GM18868 (cell line): ENCODE measurements around the gene FXYD6.
A peak's percentile ranks its signal among the peaks of the same experiment; 100 is the strongest.
"Not testable (repeated sequence)": the region's sequence is repeated elsewhere in the genome, so short reads cannot be mapped to it uniquely, and the experiment has no call there.

Source experiments
- ATAC-seq: cut with Tn5 transposase; IDR thresholded peaks from one replicate; pipeline ENCODE4 v1.9.1; 2021; ENCODE audit warnings: mild to moderate bottlenecking, moderate library complexity; ENCODE audit not compliant: unreplicated experiment

FXYD6 gene

GRCh38 chr11:117876341-117877119, at the start of gene FXYD6:
Gene FXYD6, minus strand, starts transcription at chr11:117876658. Its CDS starts 33,882 bp downstream, at chr11:117842776.
- ATAC-seq, result no peak

GRCh38 chr11:117926166-117926565, 49.7 kb upstream of the FXYD6 start:
- ATAC-seq, result not testable (repeated sequence)

GRCh38 chr11:117925198-117925925, 48.9 kb upstream of the FXYD6 start:
- ATAC-seq, result no peak

GRCh38 chr11:117924631-117925170, 48.2 kb upstream of the FXYD6 start:
- ATAC-seq, result no peak

- no peak for ATAC-seq
Observed at GRCh38 chr11:117923773-117924172, 47.3 kb upstream of the FXYD6 start.

- ATAC-seq, result no peak
Observed at GRCh38 chr11:117923275-117923674, 46.8 kb upstream of the FXYD6 start.

GRCh38 chr11:117921893-117922292, 45.4 kb upstream of the FXYD6 start:
- no peak for ATAC-seq

- ATAC-seq, result no peak
Observed at GRCh38 chr11:117921456-117921855, 45.0 kb upstream of the FXYD6 start.

GRCh38 chr11:117919781-117920221, 43.3 kb upstream of the FXYD6 start:
- ATAC-seq, result peak; percentile 57

GRCh38 chr11:117919341-117919740, 42.9 kb upstream of the FXYD6 start:
- ATAC-seq, result peak; percentile 54

- no peak for ATAC-seq
Observed at GRCh38 chr11:117918366-117919255, 42.2 kb upstream of the FXYD6 start.

- ATAC-seq, result no peak
Observed at GRCh38 chr11:117917591-117918151, 41.2 kb upstream of the FXYD6 start.

GRCh38 chr11:117916956-117917355, 40.5 kb upstream of the FXYD6 start:
- no peak for ATAC-seq

- no peak for ATAC-seq
Observed at GRCh38 chr11:117915672-117916235, 39.3 kb upstream of the FXYD6 start.

- ATAC-seq, result no peak
Observed at GRCh38 chr11:117914991-117915618, 38.6 kb upstream of the FXYD6 start.

- ATAC-seq, result no peak
Observed at GRCh38 chr11:117914398-117914761, 37.9 kb upstream of the FXYD6 start.

- no peak for ATAC-seq
Observed at GRCh38 chr11:117913736-117914397, 37.4 kb upstream of the FXYD6 start.

GRCh38 chr11:117912497-117912896, 36.0 kb upstream of the FXYD6 start:
- no peak for ATAC-seq

- ATAC-seq, result no peak
Observed at GRCh38 chr11:117911694-117912093, 35.2 kb upstream of the FXYD6 start.
